CMK (cell line): ENCODE measurements around the gene RGS12.

Source experiments
- DNase-seq: peaks from one replicate; pipeline ENCODE4 v3.0.0-alpha.2; 2010; ENCODE audit warnings: low read depth

Gene RGS12

GRCh38 chr4:3311489-3312171 is 18.8 kb downstream of the RGS12 start:
- DNase-seq = no peak

DNA sequence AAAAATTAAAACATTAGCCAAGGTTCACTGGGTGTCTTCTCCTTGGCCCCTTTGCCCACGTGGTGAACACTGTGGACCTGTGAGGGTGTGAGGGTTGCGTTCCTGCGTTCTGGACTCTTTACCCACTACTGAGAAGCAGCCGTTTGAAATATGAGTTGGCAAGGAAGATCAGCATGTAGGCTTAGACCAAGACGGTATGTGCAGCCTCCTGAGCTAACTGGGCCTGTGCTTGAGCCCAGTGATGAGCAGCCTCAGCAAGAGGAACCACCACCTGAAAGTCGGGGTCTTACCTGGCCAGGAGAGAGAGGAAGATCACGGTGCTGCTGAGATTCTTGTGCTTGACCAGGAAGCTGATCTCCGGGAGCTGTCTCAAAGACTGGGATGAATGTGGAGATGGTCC is 19.5 kb downstream of the RGS12 start:
- no peak for DNase-seq

- no peak for DNase-seq
Measured at GRCh38 chr4:3313139-3313538, 20.3 kb downstream of the RGS12 start.

- no peak for DNase-seq
Measured at GRCh38 chr4:3313556-3314228, 20.9 kb downstream of the RGS12 start.

GRCh38 chr4:3314706-3315260 is 22.0 kb downstream of the RGS12 start:
- no peak for DNase-seq

- DNase-seq = no peak
Measured at GRCh38 chr4:3315566-3315965, 22.7 kb downstream of the RGS12 start.

GRCh38 chr4:3316146-3316545 is 23.3 kb downstream of the RGS12 start:
- DNase-seq = no peak

GRCh38 chr4:3317011-3317655 is 24.3 kb downstream of the RGS12 start:
- no peak for DNase-seq

DNA sequence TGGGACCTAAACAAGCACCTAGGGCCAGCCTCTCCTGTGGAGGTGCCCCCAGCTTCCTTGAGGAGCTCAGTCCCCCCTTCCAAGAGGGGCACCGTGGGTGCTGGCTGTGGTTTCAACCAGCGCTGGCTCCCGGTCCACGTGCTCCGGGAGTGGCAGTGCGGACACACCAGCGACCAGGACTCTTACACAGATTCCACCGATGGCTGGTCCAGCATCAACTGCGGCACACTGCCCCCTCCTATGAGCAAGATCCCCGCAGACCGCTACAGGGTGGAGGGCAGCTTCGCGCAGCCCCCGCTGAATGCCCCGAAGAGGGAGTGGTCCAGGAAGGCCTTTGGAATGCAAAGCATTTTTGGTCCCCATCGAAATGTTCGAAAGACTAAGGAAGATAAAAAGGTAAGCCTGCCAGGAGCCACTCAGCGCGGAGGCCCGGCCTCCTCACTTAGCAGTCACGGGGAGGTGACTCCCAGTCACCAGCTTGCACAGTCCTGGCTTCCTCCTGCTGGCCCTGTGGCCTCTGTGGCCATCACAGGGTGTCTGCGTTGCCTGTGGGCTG is 24.9 kb downstream of the RGS12 start:
- DNase-seq = no peak

GRCh38 chr4:3318561-3319021 is 25.8 kb downstream of the RGS12 start:
- DNase-seq = no peak

DNA sequence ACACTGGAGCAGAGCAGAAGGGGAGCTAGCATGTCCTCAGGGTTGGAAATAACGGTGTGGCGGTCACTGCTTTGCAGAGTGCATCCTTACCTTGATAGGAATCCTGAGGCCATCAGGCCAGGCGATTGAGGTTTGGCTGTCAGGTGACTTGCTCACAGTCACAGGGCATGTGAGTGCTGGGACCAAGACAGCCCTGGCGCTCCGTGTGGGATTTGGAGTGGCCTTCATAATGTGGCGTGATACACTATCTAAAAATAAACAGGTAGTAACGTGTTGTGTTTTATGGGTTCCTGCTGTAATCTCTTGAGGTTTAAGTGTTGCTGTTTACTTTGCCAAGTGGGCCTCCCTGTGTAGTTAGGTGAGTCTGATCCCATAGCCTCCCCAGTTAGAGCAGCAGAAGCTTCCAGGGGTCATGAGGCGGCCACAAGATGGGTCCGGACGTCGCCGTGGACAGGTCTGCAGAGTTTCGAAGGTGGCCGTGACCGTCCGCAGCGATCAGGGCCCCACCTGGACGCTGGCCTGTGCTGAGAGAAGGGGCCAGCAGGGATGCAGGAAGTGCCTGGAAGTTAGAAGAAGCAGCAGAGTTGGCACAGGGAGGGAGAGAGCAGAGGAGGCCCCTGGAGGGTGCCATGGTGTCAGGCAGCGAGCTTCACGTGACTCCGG is 27.7 kb downstream of the RGS12 start:
- no peak for DNase-seq

DNA sequence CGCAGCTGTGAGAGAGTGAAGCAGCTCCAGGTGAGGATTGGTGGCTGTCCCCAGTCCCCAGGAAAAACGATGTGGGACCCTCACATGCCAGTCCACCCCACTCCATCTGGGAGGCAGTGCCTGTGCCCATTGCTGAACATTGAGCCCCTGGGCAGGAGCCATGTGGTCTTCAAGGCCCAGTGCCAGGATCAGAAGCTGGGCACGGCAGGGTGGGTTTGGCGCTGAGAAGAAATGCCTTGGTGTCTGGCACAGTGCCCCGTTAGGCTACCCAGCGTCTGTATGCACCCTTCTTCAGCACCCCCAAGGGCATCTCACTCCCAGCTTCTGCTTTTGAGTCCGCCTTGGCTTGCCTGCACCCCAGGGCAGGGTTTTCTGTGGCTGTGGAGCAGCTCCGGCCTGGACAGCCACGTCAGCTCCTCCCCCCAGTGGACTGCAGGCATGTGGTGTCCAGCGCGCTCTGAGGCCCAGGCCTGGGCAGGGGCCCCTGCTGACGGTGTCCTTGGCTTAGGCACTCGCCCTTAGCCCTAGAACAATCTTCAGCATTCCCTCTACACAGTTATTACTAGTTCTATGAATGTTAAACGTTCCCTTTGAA is 28.6 kb downstream of the RGS12 start:
- no peak for DNase-seq

GRCh38 chr4:3322059-3322550 is 29.3 kb downstream of the RGS12 start:
- no peak for DNase-seq

DNA sequence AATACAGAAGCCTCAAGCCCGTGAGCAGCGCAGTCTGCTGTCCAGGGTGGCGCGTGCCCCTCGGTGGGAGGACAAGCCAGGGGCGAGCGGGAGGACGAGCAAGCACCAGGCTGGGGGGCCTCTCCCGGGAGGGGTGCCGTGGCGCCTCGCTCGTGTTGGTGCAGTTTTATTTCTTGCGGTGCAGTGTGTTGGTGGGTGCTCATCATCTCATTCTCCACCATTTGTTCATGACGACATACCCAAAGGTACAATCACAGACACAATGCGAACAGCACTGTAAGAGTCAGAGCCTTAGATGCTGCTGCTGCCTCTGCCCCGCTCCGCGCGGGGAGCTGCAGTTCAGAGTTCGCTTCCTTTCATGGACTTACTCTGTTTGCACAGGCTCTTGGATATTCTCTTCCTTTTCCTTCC is 30.3 kb downstream of the RGS12 start:
- no peak for DNase-seq

DNA sequence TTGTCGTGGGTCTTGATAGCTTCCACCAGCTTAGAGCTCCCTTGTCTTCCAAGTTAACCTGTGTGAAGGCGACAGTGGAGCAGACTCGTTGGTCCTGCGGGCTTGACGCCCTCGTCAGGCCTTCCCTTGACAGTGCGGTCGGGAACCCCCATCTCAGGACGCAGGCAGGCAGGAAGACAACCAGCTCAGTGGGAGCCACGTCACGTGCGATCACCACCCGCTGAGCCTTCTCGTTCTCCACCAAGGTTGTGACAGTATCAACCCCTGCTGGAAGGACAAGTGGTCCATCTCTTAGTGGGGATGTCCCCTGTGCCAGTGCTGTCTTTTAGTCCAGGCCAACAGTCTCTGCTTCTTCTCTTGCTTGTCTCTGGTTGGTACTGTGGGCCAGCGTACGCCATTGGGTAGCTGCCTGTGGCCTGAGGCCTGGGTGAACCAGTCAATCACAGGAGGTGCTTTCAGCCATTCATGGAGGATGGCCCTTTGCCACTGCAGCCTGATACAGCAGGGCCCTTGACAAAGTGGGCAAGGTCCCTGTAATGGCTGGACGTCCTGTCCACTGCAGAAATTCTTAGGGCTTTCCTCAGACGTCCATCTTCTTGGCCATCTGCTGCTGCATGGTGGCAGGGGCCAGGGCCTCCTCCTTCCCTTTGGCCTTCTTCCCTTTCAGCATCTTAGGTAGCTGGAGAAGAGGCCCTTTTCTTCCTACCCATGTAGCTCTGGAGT is 31.4 kb downstream of the RGS12 start:
- no peak for DNase-seq

DNA sequence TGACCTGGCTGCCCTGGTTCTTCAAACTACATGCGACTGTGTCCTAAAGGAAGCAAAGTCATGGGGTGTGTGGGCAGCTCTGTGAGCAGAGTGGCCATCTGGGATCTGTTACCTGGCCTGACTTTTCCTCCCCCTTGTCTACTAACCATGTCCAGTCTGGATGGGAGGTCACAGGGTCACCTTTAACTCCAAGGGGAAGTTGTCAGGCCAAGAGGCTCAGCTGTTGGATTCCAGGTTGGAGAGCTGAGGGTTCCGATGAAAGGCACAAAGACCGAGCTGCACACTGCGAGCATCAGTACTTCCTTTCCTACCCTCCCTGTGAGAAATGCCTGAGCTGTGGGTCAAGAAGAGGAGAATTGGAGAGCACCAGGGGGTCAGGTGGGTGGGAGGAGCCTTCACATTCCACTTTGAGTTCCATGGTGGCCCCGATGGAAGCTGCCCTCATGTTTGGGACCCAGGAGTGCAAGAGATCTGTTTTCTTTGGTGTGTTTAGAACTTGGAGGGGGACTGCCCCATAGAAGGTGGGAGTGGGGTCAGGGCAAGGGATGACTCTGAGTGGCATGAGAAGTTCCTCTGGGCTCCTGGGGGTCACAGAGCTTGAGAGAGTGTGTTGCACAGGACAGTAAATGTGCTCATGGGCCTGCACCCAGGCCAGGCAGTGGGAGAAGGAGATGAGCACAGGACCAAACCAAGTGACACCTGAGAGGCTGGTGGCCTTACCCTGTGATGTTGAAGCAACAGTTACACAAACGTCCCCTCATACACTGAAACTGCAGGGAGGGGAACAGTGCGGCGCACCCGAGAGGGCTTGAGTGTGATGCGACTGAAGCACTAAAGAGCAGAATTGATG is 36.2 kb downstream of the RGS12 start:
- DNase-seq = no peak

- no peak for DNase-seq
Measured at GRCh38 chr4:3329887-3330286, 37.1 kb downstream of the RGS12 start.

DNA sequence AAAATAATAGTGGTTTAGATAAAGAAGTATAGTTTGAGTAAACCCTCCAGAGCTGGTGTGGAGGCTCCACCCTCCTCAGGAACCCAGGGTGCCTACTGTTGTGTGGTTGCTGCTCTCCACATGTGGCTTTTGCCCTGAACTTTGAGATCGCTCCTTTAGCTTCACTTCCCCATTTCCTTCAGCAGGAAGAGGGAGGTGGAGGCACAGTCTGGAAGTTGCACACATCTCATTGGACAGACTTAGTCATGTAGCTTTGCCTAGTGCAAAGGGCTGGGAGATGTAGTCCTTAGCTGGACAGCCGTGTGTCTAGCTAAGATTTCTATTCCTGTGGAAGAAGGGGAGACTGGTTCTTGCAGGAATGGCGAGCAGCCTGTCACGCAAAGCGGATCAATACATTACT is 37.9 kb downstream of the RGS12 start:
- DNase-seq = no peak

DNA sequence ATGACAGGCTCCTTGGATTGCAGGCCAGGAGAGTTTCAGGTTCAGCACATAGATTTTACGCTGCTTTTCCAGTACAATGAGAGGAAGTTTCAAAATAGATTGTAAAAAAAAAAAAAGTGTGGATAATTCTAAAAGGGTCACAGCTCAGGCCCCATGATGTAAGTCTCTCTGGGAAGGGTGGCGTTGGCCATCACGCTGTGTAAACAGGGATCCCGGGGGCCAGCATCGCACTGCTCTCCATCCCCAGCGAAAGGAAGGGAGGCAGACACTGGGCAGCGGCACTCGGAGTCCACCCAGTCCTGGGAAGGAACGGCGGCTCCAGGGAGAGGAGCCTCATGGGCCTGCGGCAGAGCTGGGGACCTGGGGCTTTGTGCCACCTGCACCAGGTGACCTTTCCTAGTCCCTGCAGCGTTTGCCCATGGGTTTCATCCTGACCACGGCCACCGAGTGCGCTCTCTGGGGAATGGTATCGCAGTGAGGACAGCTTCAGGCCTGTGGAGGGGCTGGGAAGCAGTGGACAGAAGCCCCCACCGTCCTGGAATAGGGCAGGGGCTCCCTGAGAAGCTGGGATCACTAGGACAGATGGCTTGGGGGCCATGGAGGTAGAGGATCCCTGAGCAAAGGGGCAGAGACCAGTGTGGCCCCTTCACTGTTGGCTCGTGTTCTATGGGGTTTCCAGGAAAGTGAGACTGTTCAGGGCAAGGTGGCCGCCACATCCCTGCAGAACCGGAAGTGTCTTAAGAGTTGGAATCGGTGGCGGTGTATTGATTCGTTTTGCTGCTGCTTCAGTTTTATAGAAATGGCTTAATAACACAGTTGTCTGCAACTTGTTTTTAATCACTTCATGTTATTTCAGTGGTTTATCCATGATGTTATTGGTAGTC is 38.9 kb downstream of the RGS12 start:
- no peak for DNase-seq
